WTC11 (cell line): ENCODE measurements around the gene CHN1.

Source experiments
- AFF4 ChIP-seq: sonication (generic); formaldehyde crosslinking; IDR thresholded peaks from 2 replicates; pipeline ENCODE4 v1.8.1; 2023; ENCODE audit warnings: mild to moderate bottlenecking, missing genetic modification reagents, borderline replicate concordance
- ATF6 ChIP-seq: sonication (generic); formaldehyde crosslinking; IDR thresholded peaks from 2 replicates; pipeline ENCODE4 v1.8.1; 2023; ENCODE audit warnings: mild to moderate bottlenecking, missing genetic modification reagents
- CTCF ChIP-seq: fragments of 200-600 bp; IDR thresholded peaks from 2 replicates; pipeline ENCODE4 v1.8.0; 2022; ENCODE audit warnings: antibody characterized with exemption
- ETV6 ChIP-seq: sonication (generic); formaldehyde crosslinking; IDR thresholded peaks from 2 replicates; pipeline ENCODE4 v1.8.1; 2022; ENCODE audit warnings: mild to moderate bottlenecking, missing genetic modification reagents
- KAT7 ChIP-seq: sonication (generic); formaldehyde crosslinking; IDR thresholded peaks from 2 replicates; pipeline ENCODE4 v1.8.1; 2023; ENCODE audit warnings: missing genetic modification reagents, mild to moderate bottlenecking, borderline replicate concordance
- NFE2L1 ChIP-seq: sonication (generic); formaldehyde crosslinking; IDR thresholded peaks from 2 replicates; pipeline ENCODE4 v1.8.1; 2023; ENCODE audit warnings: missing genetic modification reagents
- PREB ChIP-seq: sonication (generic); formaldehyde crosslinking; IDR thresholded peaks from 2 replicates; pipeline ENCODE4 v1.8.1; 2022; ENCODE audit warnings: mild to moderate bottlenecking, missing genetic modification reagents, moderate library complexity, borderline replicate concordance
- TP53 ChIP-seq: sonication (generic); formaldehyde crosslinking; IDR thresholded peaks from 2 replicates; pipeline ENCODE4 v1.8.1; 2023; ENCODE audit warnings: mild to moderate bottlenecking, missing genetic modification reagents
- ZMAT4 ChIP-seq: fragments of 250-450 bp; sonication (Bioruptor Pico); IDR thresholded peaks from 2 replicates; pipeline ENCODE4 v1.9.0; 2021; ENCODE audit warnings: mild to moderate bottlenecking
- ZNF121 ChIP-seq: sonication (generic); formaldehyde crosslinking; IDR thresholded peaks from 2 replicates; pipeline ENCODE4 v1.8.0; 2023; ENCODE audit warnings: missing genetic modification reagents
- ZNF396 ChIP-seq: fragments of 250-450 bp; sonication (Bioruptor Pico); IDR thresholded peaks from 2 replicates; pipeline ENCODE4 v1.8.0; 2021; ENCODE audit warnings: mild to moderate bottlenecking, moderate library complexity, borderline replicate concordance

- TF ChIP-seq ZMAT4 (no peak), PREB (CRISPR knock-in tag) (no peak), ZNF396 (CRISPR knock-in tag) (no peak), CTCF (no peak), NFE2L1 (CRISPR knock-in tag) (no peak), TP53 (CRISPR knock-in tag) (no peak), ZNF121 (no peak), KAT7 (CRISPR knock-in tag) (no peak), ETV6 (CRISPR knock-in tag) (no peak), ATF6 (CRISPR knock-in tag) (no peak), AFF4 (CRISPR knock-in tag) (no peak)
Measured at GRCh38 chr2:174774886-174775285, 230.3 kb downstream of the CHN1 start.
